ENCODE measurements around the gene ATP9A. TPM values are rescaled to one million over a fixed set of nuclear protein-coding genes. Genes with fewer than 3 reads are reported as not detected.

Gene ATP9A
- polyA plus RNA-seq, 3 donors: 0.04 TPM; not detected in 2

- DNase-seq: no peak
- no peak overlapping the region for H3K4me2 ChIP-seq (replicated peaks; ENCODE audit: extremely low read depth, low read length, poor library complexity, severe bottlenecking)
- no peaks in the 10 kb centered on the region for H3K4me1 Mint-ChIP-seq
- H3K9ac ChIP-seq (ENCODE audit: insufficient read depth, low read length, poor library complexity, severe bottlenecking): no peak overlapping the region
- no peaks in the 10 kb centered on the region for H3K36me3 Mint-ChIP-seq
- 94% methylated on average over 6 of the region's 10 CpGs for WGBS (ENCODE audit: insufficient coverage)
- H3K4me1 ChIP-seq (ENCODE audit: control insufficient read depth in 1 of 2, insufficient read depth in 2 of 2, low read length in 2 of 2): no peaks in the 10 kb centered on the region
- no peaks in the 10 kb centered on the region for H3K79me2 ChIP-seq (ENCODE audit: insufficient read depth, low read length)
- intact Hi-C loops (cut with micrococcal nuclease): no loop called here
- H3K27me3 ChIP-seq (ENCODE audit: control insufficient read depth in 2 of 2, insufficient read depth in 2 of 2, low read length in 2 of 2): no peaks in the 10 kb centered on the region
- H3K27ac ChIP-seq (ENCODE audit: low read depth in 1 of 2, low read length in 2 of 2): no peak overlapping the region
- no peak overlapping the region for H3K4me3 Mint-ChIP-seq
- peak overlapping the region in 1 of 7 donors; percentile 7 for H3K27ac Mint-ChIP-seq
- H3K36me3 ChIP-seq (replicated peaks in 1 of 2; ENCODE audit: control insufficient read depth in 1 of 2, insufficient read depth in 2 of 2, low read length in 2 of 2): no peaks in the 10 kb centered on the region
- H3K9me3 Mint-ChIP-seq: peaks cover 0 to 2% (median 0%) of the 10 kb centered on the region in 7 donors
- H3K27me3 Mint-ChIP-seq (ENCODE audit: low read depth in 3 of 3): no peaks in the 10 kb centered on the region
- no peak overlapping the region for H3K4me3 ChIP-seq (replicated peaks in 1 of 3; ENCODE audit: low read depth in 2 of 3, low read length in 3 of 3)
- TF ChIP-seq, protein P1, sequence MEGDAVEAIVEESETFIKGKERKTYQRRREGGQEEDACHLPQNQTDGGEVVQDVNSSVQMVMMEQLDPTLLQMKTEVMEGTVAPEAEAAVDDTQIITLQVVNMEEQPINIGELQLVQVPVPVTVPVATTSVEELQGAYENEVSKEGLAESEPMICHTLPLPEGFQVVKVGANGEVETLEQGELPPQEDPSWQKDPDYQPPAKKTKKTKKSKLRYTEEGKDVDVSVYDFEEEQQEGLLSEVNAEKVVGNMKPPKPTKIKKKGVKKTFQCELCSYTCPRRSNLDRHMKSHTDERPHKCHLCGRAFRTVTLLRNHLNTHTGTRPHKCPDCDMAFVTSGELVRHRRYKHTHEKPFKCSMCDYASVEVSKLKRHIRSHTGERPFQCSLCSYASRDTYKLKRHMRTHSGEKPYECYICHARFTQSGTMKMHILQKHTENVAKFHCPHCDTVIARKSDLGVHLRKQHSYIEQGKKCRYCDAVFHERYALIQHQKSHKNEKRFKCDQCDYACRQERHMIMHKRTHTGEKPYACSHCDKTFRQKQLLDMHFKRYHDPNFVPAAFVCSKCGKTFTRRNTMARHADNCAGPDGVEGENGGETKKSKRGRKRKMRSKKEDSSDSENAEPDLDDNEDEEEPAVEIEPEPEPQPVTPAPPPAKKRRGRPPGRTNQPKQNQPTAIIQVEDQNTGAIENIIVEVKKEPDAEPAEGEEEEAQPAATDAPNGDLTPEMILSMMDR (IDR thresholded peaks at IDR 0.05): no peak
- H3K9me3 ChIP-seq (replicated peaks in 1 of 2; ENCODE audit: control insufficient read depth in 1 of 2, insufficient read depth in 1 of 2, low read length in 2 of 2): no peaks in the 10 kb centered on the region
- no peaks in the 10 kb centered on the region for H4K20me1 ChIP-seq (ENCODE audit: insufficient read depth, low read length)
- no peak overlapping the region for H2AFZ ChIP-seq (ENCODE audit: insufficient read depth, low read depth, low read length, poor library complexity, severe bottlenecking)
Observed at GRCh38 chr20:51710361-51710894, 57.8 kb downstream of the ATP9A start.

DNA sequence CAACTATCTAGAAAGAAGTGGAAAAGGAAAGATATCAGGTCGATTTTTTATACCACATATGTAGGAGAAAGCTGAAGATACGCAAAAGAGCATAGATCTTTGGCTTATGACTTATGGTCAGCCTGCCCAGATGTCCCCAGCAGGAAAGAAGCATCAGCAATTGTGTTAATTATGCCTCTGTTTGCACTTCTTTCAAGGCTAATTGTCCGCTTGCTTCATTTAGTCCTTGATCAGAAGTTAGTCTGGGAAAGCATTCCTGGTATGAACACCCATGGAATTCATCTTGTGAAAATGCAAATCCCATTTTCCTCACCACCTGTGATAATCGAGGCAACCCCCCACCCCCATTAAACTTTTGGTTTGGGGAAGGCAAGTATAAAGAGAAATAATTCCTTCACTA is 62.8 kb downstream of the ATP9A start:
- intact Hi-C loops (cut with micrococcal nuclease): no loop called here
- H3K4me2 ChIP-seq (replicated peaks; ENCODE audit: extremely low read depth, low read length, poor library complexity, severe bottlenecking): no peak overlapping the region
- TF ChIP-seq, protein P1 (IDR thresholded peaks at IDR 0.05): no peak
- no peaks in the 10 kb centered on the region for H3K36me3 ChIP-seq (replicated peaks in 1 of 2; ENCODE audit: control insufficient read depth in 1 of 2, insufficient read depth in 2 of 2, low read length in 2 of 2)
- no peaks in the 10 kb centered on the region for H3K79me2 ChIP-seq (ENCODE audit: insufficient read depth, low read length)
- no peak overlapping the region for H3K27ac ChIP-seq (ENCODE audit: low read depth in 1 of 2, low read length in 2 of 2)
- no peaks in the 10 kb centered on the region for H3K27me3 ChIP-seq (ENCODE audit: control insufficient read depth in 2 of 2, insufficient read depth in 2 of 2, low read length in 2 of 2)
- no peak for DNase-seq
- no peak overlapping the region for H3K27ac Mint-ChIP-seq
- H3K4me3 Mint-ChIP-seq: no peak overlapping the region
- no peaks in the 10 kb centered on the region for H4K20me1 ChIP-seq (ENCODE audit: insufficient read depth, low read length)
- no peak overlapping the region for H2AFZ ChIP-seq (ENCODE audit: insufficient read depth, low read depth, low read length, poor library complexity, severe bottlenecking)
- no peak overlapping the region for H3K4me3 ChIP-seq (replicated peaks in 1 of 3; ENCODE audit: low read depth in 2 of 3, low read length in 3 of 3)
- no peaks in the 10 kb centered on the region for H3K9me3 ChIP-seq (replicated peaks in 1 of 2; ENCODE audit: control insufficient read depth in 1 of 2, insufficient read depth in 1 of 2, low read length in 2 of 2)
- H3K36me3 Mint-ChIP-seq: no peaks in the 10 kb centered on the region
- 100% methylated on average over 1 of the region's 4 CpGs for WGBS (ENCODE audit: insufficient coverage)
- peaks cover 0 to 2% (median 0%) of the 10 kb centered on the region in 7 donors for H3K9me3 Mint-ChIP-seq
- peaks cover 9% of the 10 kb centered on the region for H3K4me1 Mint-ChIP-seq
- H3K27me3 Mint-ChIP-seq (ENCODE audit: low read depth in 3 of 3): peaks cover 0 to 2% (median 1%) of the 10 kb centered on the region in 3 donors
- H3K9ac ChIP-seq (ENCODE audit: insufficient read depth, low read length, poor library complexity, severe bottlenecking): no peak overlapping the region
- no peaks in the 10 kb centered on the region for H3K4me1 ChIP-seq (ENCODE audit: control insufficient read depth in 1 of 2, insufficient read depth in 2 of 2, low read length in 2 of 2)
